GM10266 (cell line): ENCODE data around the gene GNAS.

Experiments
- DNase-seq: peaks from one replicate; pipeline ENCODE4 v3.0.0; 2012; ENCODE audit errors: extremely low spot score
- TF ChIP-seq, protein P1 (sequence below): IDR thresholded peaks from 2 replicates; pipeline ENCODE4 v1.5.1; 2012; ENCODE audit warnings: mild to moderate bottlenecking, low read depth; ENCODE audit not compliant: control insufficient read depth, insufficient read depth; ENCODE audit errors: missing control alignments

GNAS gene

DNA sequence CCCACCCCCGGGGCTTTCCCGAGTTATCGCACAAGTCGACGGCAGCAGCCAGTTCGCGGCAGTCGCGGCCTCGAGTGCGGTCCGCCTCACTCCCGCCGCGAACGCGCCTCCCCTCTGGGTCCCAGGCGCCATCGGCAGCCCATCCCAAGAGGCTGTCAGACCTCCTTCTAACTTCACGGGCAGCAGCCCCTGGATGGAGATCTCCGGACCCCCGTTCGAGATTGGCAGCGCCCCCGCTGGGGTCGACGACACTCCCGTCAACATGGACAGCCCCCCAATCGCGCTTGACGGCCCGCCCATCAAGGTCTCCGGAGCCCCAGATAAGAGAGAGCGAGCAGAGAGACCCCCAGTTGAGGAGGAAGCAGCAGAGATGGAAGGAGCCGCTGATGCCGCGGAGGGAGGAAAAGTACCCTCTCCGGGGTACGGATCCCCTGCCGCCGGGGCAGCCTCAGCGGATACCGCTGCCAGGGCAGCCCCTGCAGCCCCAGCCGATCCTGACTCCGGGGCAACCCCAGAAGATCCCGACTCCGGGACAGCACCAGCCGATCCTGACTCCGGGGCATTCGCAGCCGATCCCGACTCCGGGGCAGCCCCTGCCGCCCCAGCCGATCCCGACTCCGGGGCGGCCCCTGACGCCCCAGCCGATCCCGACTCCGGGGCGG lies 1.6 kb downstream of the GNAS start:
- TF ChIP-seq, protein P1, sequence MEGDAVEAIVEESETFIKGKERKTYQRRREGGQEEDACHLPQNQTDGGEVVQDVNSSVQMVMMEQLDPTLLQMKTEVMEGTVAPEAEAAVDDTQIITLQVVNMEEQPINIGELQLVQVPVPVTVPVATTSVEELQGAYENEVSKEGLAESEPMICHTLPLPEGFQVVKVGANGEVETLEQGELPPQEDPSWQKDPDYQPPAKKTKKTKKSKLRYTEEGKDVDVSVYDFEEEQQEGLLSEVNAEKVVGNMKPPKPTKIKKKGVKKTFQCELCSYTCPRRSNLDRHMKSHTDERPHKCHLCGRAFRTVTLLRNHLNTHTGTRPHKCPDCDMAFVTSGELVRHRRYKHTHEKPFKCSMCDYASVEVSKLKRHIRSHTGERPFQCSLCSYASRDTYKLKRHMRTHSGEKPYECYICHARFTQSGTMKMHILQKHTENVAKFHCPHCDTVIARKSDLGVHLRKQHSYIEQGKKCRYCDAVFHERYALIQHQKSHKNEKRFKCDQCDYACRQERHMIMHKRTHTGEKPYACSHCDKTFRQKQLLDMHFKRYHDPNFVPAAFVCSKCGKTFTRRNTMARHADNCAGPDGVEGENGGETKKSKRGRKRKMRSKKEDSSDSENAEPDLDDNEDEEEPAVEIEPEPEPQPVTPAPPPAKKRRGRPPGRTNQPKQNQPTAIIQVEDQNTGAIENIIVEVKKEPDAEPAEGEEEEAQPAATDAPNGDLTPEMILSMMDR: no peak
- DNase-seq: peak; percentile 38

DNA sequence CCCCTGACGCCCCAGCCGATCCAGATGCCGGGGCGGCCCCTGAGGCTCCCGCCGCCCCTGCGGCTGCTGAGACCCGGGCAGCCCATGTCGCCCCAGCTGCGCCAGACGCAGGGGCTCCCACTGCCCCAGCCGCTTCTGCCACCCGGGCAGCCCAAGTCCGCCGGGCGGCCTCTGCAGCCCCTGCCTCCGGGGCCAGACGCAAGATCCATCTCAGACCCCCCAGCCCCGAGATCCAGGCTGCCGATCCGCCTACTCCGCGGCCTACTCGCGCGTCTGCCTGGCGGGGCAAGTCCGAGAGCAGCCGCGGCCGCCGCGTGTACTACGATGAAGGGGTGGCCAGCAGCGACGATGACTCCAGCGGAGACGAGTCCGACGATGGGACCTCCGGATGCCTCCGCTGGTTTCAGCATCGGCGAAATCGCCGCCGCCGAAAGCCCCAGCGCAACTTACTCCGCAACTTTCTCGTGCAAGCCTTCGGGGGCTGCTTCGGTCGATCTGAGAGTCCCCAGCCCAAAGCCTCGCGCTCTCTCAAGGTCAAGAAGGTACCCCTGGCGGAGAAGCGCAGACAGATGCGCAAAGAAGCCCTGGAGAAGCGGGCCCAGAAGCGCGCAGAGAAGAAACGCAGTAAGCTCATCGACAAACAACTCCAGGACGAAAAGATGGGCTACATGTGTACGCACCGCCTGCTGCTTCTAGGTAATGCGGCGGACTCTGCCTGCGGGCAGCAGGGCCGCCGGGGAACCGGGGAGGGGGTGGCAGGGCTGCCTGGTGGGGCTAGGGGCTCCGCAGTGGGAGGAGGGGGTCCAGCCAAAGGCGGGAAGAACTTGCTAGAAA lies 2.3 kb downstream of the GNAS start:
- TF ChIP-seq, protein P1: no peak
- DNase-seq: peak; percentile 14

DNA sequence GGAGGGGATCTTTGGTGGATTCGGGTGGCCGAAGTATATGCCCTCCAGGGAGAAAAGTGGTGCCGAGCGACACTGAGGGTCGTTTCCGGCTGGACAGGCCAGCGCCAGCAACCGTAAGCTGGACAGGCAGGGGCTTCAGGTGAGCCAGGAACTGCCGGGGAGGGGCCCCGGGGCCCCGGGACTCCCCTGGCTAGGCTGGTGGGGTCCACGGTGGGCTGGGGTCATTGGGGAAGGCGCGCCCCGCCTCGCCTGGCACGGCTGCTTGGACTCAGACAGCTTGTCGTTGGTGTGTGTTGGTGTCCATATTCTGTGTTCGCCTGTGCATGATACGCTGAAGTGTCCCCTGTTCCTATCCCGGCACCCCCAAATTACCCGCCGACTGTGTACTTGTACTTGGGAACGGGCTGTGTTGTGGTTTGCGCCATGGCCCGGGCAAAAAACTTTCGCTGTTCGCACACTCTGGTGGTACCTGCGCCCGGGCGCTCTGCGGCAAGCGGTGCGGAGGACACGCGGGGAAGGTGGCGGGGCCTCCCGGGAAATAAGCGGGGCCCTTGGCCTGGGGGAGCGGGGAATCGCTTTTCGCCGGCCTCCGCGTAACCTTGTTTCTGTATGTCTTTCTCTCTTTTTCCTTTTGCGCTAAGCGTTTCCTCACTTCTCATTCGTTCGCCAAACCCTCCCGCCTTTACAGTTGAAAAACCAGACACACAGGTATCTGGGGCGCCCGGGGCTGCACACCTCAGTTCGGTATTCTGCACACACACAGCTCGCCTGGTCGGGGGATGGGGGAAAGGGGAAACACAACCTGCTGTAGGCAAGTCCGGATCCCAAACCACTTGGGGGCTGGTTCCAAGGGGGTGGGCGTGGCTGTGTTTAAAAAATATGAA lies 3.2 kb downstream of the GNAS start:
- TF ChIP-seq, protein P1: no peak
- no peak for DNase-seq

DNA sequence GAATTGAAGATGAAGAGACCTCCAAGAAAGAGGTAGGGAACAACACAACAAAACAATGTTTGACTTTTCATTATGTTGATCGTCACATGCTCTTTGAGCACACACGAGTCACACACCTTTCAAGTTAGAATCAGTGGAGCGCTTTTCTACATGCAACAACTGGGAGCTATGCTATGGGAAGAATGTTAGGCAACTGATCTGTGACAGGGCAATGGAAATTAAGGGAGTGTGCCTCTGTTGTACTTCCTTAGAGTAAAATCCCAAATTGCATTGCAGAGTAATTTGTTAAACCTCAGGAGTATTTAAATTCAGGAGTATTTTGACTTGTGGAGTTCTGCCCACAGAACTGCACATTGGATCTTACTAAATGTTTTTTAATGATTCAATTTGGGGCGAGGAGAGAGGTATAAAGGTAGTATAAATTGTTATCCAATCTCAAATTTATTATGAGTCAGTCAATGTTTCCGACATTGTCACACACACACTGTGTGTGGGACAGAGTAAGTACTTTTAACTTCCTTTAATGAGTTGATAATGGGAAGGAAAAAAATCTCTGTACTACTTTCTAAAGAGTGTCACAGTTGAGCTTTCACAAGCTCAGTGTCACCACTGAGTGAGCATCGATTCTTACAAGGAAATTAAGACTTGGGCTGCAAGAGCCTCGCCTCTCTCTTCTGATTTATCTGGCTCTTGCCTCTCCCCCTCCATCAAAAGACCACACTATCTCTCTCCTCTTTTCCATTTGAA lies 10.7 kb downstream of the GNAS start:
- DNase-seq: no peak
- TF ChIP-seq, protein P1: no peak

DNA sequence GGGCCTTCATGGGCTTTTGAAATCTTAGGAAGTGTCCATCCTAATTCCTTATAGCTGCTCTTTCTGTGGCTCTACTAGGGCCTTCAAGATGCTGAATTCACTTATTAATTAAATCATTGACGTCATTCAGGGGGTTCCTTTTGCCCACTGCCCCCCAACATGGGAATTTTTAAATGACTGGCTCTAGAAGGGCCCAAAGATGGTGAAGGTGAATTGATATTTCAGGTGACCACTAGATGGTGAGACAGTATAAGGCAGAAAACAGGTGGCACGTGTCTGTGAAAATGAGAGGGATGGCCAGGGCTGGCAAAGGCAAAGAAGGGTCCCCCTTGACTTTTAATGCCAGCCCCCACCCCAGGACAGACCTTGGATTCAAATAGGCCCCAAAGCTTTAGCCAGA lies 11.8 kb downstream of the GNAS start:
- TF ChIP-seq, protein P1: peak; percentile 47
- DNase-seq: no peak

DNA sequence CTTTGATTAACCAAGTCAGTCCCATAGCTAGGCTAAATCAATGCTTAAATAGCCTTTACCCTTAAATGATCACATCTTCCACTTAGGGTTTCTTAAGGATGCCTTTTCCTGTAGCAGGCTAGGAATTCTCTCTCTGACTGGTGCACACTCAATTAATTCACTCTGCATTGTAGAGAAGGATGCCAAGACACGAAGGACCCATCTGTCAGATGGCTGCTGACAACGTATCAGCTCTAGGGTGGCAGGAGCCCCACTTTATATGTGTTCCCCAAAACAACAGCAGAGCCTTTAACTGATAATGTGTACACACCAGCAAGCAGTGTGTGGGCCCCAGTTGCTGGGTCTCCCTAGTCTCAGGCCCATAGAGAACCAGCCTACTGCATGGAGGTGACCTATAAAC lies 13.3 kb downstream of the GNAS start:
- no peak for DNase-seq
- TF ChIP-seq, protein P1: no peak
